Stimulated activated naive CD8-positive, alpha-beta T cell treated with anti-CD3 and anti-CD28 coated beads, Interleukin-15, Interleukin-2, amounts not matched to agents 100 ng/mL and 50 ng/mL, for 24 hours (primary cell): ENCODE results near the gene GRIP1.

Source experiments
- H3K27ac Mint-ChIP-seq: one replicate; pipeline ENCODE4 v1.8.0; 2021; ENCODE audit warnings: mild to moderate bottlenecking, mixed read lengths
- H3K27me3 Mint-ChIP-seq: one replicate; pipeline ENCODE4 v1.8.0; 2021; ENCODE audit warnings: mixed read lengths
- H3K36me3 Mint-ChIP-seq: one replicate; pipeline ENCODE4 v1.8.0; 2021; ENCODE audit warnings: low read depth, mixed read lengths
- H3K4me1 Mint-ChIP-seq: one replicate; pipeline ENCODE4 v1.8.0; 2021; ENCODE audit warnings: low read depth, mixed read lengths
- H3K4me3 Mint-ChIP-seq: one replicate; pipeline ENCODE4 v1.8.0; 2021; ENCODE audit warnings: mild to moderate bottlenecking, mixed read lengths
- H3K9me3 Mint-ChIP-seq: one replicate; pipeline ENCODE4 v1.8.0; 2021; ENCODE audit warnings: mixed read lengths

The GRIP1 gene, protein sequence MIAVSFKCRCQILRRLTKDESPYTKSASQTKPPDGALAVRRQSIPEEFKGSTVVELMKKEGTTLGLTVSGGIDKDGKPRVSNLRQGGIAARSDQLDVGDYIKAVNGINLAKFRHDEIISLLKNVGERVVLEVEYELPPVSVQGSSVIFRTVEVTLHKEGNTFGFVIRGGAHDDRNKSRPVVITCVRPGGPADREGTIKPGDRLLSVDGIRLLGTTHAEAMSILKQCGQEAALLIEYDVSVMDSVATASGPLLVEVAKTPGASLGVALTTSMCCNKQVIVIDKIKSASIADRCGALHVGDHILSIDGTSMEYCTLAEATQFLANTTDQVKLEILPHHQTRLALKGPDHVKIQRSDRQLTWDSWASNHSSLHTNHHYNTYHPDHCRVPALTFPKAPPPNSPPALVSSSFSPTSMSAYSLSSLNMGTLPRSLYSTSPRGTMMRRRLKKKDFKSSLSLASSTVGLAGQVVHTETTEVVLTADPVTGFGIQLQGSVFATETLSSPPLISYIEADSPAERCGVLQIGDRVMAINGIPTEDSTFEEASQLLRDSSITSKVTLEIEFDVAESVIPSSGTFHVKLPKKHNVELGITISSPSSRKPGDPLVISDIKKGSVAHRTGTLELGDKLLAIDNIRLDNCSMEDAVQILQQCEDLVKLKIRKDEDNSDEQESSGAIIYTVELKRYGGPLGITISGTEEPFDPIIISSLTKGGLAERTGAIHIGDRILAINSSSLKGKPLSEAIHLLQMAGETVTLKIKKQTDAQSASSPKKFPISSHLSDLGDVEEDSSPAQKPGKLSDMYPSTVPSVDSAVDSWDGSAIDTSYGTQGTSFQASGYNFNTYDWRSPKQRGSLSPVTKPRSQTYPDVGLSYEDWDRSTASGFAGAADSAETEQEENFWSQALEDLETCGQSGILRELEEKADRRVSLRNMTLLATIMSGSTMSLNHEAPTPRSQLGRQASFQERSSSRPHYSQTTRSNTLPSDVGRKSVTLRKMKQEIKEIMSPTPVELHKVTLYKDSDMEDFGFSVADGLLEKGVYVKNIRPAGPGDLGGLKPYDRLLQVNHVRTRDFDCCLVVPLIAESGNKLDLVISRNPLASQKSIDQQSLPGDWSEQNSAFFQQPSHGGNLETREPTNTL

DNA sequence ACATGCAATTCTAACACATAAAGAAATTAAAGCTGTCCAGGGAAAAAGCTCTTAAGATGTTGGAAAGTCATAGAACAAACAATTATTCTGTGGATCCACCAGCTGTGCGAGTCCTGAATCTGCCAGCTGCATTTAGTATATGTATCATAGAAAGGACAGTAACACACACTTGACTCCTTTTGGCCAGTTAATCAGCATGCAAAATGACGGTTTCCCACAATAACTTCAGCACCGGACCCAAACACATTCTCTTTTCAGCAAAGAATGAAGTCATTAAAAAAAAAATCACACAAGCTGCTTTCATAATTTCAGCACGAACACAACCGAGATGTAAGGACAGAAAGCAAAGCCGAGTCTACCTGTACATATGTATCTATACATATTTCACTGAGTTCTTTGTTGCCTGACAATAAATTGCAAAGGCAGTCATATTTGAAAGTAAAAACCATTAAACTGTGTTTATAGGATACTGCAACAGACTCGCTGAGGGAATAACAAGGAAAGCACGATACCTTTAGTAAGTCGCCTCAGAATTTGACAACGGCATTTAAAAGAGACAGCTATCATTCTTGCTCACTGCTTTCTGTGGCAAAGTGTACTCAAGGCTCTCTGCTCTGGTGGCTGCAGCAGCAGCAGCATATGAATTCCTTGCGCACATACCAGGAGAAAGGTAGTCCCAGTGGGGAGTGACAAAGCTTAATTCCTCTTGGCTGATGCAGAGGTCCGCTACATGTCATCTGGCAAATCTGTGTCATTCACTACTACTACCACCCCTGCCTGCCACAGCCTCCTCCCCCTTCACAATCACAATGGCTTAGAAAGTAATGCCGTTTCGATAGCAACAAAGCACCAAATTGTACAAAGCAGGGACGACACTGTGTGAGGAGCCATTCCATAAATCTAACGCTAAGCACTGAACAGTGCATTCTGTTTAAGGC is at the start of gene GRIP1:
GRIP1 (minus strand) TSS at position 739 of the 938 bp plus-strand sequence; CDS start at position 567, 172 bp downstream.
- Mint-ChIP-seq H3K4me1 (no peaks in the 10 kb centered on the region), H3K27ac (no peak within 1 kb of the TSS), H3K4me3 (no peak within 1 kb of the TSS)

DNA sequence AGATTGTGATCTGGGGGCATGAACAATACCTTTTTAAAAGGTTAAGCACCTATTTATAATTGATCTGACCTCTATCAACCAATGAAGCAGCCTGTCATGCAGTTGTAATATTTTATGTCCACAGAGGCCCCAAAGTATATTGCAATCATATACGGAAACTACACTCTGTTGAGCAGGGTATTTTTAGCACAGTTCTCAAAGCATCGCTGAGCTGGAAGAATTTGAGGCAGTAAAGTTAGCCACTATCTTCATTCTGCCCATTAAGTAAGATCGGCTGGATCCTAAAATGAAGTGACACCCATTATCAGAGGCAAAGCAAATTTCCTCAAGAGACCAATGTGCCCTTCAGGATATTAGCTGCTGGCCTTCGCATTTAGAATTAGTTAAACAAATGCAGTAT is 47.7 kb upstream of the GRIP1 start:
- Mint-ChIP-seq H3K27ac (no peak overlapping the region), H3K4me1 (no peaks in the 10 kb centered on the region), H3K27me3 (no peaks in the 10 kb centered on the region), H3K9me3 (no peaks in the 10 kb centered on the region), H3K36me3 (no peaks in the 10 kb centered on the region), H3K4me3 (no peak overlapping the region)

More for the DNA sequence above, at the start of gene GRIP1:
- Mint-ChIP-seq H3K9me3 (no peaks in the 10 kb centered on the region), H3K27me3 (peaks cover 3% of the 10 kb centered on the region), H3K36me3 (no peaks in the 10 kb centered on the region)

DNA sequence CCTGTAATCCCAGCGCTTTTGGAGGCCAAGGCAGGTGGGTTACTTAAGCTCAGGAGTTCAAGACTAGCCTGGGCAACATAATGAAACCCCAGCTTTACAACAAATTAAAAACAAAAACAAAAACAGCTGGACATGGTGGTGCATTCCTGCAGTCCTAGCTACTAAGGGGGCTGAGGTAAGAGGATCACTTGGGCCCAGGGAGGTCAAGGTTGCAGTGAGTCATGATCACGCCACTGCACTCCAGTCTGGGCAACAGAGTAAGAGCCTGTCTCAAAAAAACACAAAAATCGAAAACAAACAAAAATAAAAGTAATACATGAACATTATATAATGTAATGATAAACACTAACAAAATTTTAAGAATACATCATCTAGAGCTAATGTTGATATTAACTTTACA is 46.2 kb upstream of the GRIP1 start:
- no peaks in the 10 kb centered on the region for H3K9me3 Mint-ChIP-seq
- H3K27ac Mint-ChIP-seq = no peak overlapping the region
- no peaks in the 10 kb centered on the region for H3K27me3 Mint-ChIP-seq
- H3K36me3 Mint-ChIP-seq = no peaks in the 10 kb centered on the region
- H3K4me1 Mint-ChIP-seq = no peaks in the 10 kb centered on the region
- no peak overlapping the region for H3K4me3 Mint-ChIP-seq

DNA sequence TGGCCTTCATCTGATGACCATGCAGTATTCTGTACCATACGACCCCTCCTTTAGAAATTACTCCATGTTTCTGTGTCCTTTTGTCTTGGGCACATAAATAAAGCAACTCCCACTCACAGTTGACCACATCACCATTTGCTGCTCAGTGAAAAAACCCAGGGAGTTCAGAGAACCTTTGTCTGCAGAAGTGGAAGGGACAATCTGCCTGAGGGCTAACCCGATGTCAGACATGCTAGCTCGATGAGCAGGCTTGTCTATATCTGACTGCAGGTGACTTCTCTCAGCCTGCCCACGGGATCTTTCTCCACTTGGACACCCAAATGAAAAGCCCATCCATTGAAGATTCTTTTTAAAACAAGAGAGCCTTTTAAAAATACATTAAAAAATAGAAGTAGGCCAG is 45.7 kb upstream of the GRIP1 start:
- H3K4me3 Mint-ChIP-seq = no peak overlapping the region
- no peaks in the 10 kb centered on the region for H3K9me3 Mint-ChIP-seq
- no peaks in the 10 kb centered on the region for H3K27me3 Mint-ChIP-seq
- no peaks in the 10 kb centered on the region for H3K36me3 Mint-ChIP-seq
- H3K4me1 Mint-ChIP-seq = no peaks in the 10 kb centered on the region
- no peak overlapping the region for H3K27ac Mint-ChIP-seq

DNA sequence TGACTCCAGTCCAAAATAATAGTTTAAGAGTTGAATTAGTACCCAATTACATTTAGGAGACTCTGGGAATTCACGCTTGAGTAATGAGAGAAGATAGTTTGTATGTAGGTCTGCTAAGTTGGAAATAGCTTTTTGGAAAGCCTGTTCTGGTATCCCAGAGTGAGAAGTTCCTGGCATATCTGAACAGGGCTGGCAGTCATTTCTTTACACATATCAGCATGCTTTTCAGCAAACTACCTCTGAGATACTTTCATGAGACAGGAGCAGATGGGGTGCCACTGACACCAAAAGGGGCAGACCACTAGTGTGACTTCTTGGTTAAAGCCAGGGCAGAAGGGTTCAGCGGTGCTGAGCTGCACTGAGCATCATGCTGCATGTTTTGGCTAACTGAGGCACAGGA is 45.1 kb upstream of the GRIP1 start:
- no peak overlapping the region for H3K27ac Mint-ChIP-seq
- H3K9me3 Mint-ChIP-seq = no peaks in the 10 kb centered on the region
- H3K4me3 Mint-ChIP-seq = no peak overlapping the region

DNA sequence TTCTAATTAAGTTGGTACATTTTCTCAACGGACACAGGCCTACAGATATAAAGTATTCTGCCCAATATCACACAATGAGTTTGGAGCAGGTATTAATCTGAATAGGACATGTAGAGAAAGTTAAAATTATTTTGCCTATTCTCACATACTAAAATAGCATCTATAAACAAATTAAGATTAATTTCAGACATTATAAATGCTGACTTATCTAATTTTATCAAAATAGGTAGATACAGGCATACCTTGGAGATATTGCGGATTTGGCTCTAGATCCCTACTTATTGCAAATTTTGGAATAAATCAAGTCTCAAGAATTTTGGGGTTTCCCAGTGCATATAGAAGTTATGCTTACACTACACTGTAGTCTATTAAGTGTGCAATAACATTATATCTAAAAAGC is 41.0 kb upstream of the GRIP1 start:
- peaks cover 14% of the 10 kb centered on the region for H3K4me1 Mint-ChIP-seq
- peaks cover 3% of the 10 kb centered on the region for H3K9me3 Mint-ChIP-seq
- no peaks in the 10 kb centered on the region for H3K27me3 Mint-ChIP-seq
- H3K4me3 Mint-ChIP-seq = no peak overlapping the region
- H3K36me3 Mint-ChIP-seq = peaks cover under 1% of the 10 kb centered on the region
- no peak overlapping the region for H3K27ac Mint-ChIP-seq

More for the DNA sequence above, 45.1 kb upstream of the GRIP1 start:
- Mint-ChIP-seq H3K36me3 (no peaks in the 10 kb centered on the region), H3K27me3 (no peaks in the 10 kb centered on the region), H3K4me1 (no peaks in the 10 kb centered on the region)

DNA sequence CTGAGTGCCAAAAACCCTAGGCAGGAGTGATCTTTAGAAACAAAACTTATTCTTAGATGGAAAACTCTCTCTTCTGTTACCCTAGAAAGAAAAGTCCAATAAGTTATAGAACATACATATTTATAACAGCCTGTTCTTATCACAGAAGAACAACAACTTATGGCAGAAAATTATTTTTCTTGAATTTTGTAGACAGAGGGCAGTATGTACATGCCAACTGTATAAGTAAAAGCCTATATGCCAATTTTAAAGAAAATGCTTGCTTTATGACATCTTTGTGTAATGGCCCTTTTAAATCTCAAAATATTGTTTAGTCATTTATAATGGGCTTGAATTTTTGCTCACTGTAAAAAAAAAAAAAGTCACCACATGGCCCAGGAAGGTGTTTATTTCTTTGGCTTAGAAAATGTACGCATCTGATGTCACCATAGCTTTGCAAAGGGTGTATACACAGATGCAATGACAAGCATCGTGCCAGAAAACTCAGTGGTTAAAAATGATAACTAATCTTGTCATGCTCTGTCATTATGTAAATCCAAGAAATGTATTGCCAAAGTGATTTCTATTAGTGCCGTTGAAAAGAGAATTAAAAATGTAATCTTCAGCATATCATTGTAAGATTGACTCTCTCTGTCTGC is 38.3 kb upstream of the GRIP1 start:
- H3K27ac Mint-ChIP-seq = no peak overlapping the region

GRCh38 chr12:66716522-66716921 is 37.6 kb upstream of the GRIP1 start:
- H3K36me3 Mint-ChIP-seq = peaks cover 4% of the 10 kb centered on the region
- no peaks in the 10 kb centered on the region for H3K27me3 Mint-ChIP-seq
- H3K9me3 Mint-ChIP-seq = peaks cover 6% of the 10 kb centered on the region
- H3K4me3 Mint-ChIP-seq = no peak overlapping the region
- no peak overlapping the region for H3K27ac Mint-ChIP-seq
- H3K4me1 Mint-ChIP-seq = peaks cover 35% of the 10 kb centered on the region

More for the DNA sequence above, 38.3 kb upstream of the GRIP1 start:
- Mint-ChIP-seq H3K27me3 (no peaks in the 10 kb centered on the region), H3K4me1 (peaks cover 35% of the 10 kb centered on the region), H3K9me3 (peaks cover 6% of the 10 kb centered on the region), H3K4me3 (no peak overlapping the region), H3K36me3 (peaks cover 4% of the 10 kb centered on the region)

DNA sequence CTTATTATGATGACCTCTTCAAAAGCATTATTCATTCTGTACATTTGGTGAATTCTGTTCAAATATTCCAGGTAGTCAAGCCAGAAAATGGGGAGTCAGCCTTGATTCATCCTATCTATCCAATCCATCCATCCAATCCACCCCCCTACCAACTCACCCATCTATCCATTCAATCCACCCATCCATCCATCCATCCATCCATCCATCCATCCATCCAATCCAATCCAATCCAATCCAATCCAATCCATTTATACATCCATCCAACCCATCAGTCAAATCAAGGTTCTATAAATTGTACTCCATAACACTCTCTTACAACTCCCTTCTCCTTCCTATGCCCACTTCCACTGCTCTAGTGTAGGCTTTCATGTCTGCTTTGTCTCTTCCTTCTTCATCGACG is 35.8 kb upstream of the GRIP1 start:
- H3K4me3 Mint-ChIP-seq = peak overlapping the region; percentile 61
- H3K27ac Mint-ChIP-seq = peak overlapping the region; percentile 2
- H3K4me1 Mint-ChIP-seq = peaks cover 38% of the 10 kb centered on the region

DNA sequence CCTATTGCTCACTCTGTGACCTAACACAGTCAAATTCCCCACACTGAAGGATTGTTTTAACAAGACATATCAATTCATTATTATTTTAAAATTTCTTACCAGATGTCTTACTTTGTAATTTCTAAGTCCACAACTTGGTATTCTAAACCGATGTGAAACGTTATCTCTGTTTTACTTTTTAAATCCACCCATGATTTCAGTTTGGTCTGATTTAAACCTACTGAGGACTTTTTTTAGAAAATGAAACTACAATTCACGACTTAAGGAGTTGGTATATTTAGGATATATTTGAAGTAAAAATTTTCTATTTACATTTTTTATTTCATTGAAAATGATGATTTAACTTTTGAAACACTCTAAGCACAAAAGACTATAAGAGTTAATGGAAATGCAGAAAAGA is 35.1 kb upstream of the GRIP1 start:
- Mint-ChIP-seq H3K4me1 (peaks cover 46% of the 10 kb centered on the region), H3K36me3 (peaks cover 4% of the 10 kb centered on the region), H3K4me3 (peak overlapping the region; percentile 65), H3K9me3 (peaks cover 6% of the 10 kb centered on the region), H3K27me3 (no peaks in the 10 kb centered on the region), H3K27ac (peak overlapping the region; percentile 18)

More for the DNA sequence above, 35.8 kb upstream of the GRIP1 start:
- H3K36me3 Mint-ChIP-seq = peaks cover 4% of the 10 kb centered on the region
- peaks cover 6% of the 10 kb centered on the region for H3K9me3 Mint-ChIP-seq
- no peaks in the 10 kb centered on the region for H3K27me3 Mint-ChIP-seq

DNA sequence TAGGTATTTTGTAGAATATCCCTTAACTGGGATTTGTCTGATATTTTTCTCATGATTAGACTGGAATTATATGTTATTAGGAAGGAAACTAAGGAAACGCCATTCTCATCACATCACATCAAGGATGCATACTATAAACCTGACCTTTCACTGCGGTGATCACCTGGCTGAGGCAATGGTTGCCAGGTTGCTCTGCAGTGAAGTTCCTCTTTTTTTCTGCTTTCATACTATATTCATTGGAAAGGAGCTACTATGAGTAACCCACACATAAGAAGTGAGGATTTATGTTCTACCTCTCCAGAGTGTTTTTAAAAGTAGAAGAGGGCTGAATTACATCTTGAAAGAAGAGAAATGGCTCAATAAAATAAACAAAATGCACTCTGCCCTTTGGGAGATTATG is 31.0 kb upstream of the GRIP1 start:
- H3K36me3 Mint-ChIP-seq = peaks cover 3% of the 10 kb centered on the region
- H3K27me3 Mint-ChIP-seq = no peaks in the 10 kb centered on the region
- peaks cover 3% of the 10 kb centered on the region for H3K9me3 Mint-ChIP-seq
- H3K4me1 Mint-ChIP-seq = peaks cover 36% of the 10 kb centered on the region
- no peak overlapping the region for H3K27ac Mint-ChIP-seq
- no peak overlapping the region for H3K4me3 Mint-ChIP-seq

GRCh38 chr12:66709457-66709773 is 30.5 kb upstream of the GRIP1 start:
- Mint-ChIP-seq H3K36me3 (no peaks in the 10 kb centered on the region), H3K9me3 (no peaks in the 10 kb centered on the region), H3K4me3 (peak overlapping the region; percentile 2), H3K4me1 (peaks cover 31% of the 10 kb centered on the region), H3K27ac (peak overlapping the region; percentile 34), H3K27me3 (no peaks in the 10 kb centered on the region)

GRCh38 chr12:66708704-66709456 is 30.0 kb upstream of the GRIP1 start:
- Mint-ChIP-seq H3K27ac (peak overlapping the region; percentile 34), H3K4me1 (peaks cover 30% of the 10 kb centered on the region), H3K9me3 (no peaks in the 10 kb centered on the region), H3K36me3 (no peaks in the 10 kb centered on the region), H3K27me3 (no peaks in the 10 kb centered on the region), H3K4me3 (peak overlapping the region; percentile 2)
